Stimulated activated CD8-positive, alpha-beta memory T cell treated with anti-CD3 and anti-CD28 coated beads, Interleukin-12 subunit alpha, Interleukin-12 subunit beta, amount 100 ng/mL, for 1 hour (primary cell): ENCODE results near the gene CALN1.

Experiments used
- DNase-seq: peaks from one replicate; pipeline ENCODE4 v3.0.0-alpha.2; 2020; ENCODE audit warnings: low read depth

CALN1 gene

GRCh38 chr7:72325561-72325960 is 86.6 kb downstream of the CALN1 start:
- no peak for DNase-seq

GRCh38 chr7:72321637-72322036 is 90.5 kb downstream of the CALN1 start:
- no peak for DNase-seq

GRCh38 chr7:72321081-72321480 is 91.1 kb downstream of the CALN1 start:
- no peak for DNase-seq

- no peak for DNase-seq
These were observed 94.8 kb downstream of the CALN1 start for GRCh38 chr7:72317341-72317740.

- no peak for DNase-seq
These were observed 96.0 kb downstream of the CALN1 start for GRCh38 chr7:72316148-72316547.

DNA sequence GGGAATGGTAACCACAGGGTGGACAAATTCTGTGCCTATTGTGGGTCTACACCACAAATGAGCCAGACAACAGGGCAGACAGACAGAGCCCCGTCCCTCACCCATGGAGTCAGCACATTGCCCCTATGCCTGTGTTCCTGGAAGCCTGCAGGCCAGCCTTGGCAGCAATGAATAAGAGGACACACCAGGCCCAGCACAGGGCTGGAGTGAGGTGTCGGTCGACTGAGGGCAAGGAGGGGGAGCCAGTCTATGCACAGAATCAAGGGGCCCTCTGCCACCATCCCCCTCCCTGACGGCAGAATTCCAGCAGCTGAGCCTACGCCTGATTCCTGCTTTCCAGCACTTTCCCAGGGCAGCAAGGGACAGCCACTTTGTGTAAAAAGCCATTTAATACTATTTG is 98.2 kb downstream of the CALN1 start:
- DNase-seq: no peak

DNA sequence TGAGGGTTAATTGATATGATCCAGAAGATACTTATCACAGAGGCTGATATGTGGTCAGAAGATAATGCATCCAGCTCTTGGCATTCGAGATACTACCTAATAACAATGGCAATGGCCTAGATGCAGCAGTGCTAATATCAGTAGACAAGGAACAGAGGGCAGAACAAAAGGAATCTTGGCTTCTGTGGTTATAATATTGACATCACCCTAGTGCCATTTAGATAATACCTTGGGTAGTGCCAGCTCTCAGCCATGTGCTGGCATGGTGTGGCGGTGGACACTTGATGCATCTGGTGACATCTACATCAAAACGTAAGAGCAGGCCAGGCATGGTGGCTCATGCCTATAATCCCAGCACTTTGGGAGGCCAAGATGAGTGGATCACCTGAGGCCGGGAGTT is 101.8 kb downstream of the CALN1 start:
- no peak for DNase-seq

DNA sequence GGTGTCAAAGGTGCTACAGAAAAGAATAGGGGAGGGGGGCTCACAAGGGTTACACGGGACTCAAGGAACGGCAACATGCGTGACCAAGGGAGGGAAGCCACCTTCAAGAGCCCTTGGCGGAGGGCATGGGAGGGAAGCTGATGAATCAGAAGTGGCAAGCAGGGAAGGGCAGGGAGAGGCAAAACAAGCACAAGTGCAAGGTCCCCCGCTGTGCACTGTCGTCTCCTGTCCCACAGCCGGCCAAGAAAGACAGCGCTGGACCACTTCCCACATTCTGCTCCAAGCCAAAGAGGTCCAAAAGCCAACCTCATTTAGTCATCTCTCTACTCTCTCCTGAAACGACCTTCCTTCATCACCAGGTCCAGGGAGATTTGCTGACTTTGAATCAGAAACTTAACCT is 102.7 kb downstream of the CALN1 start:
- no peak for DNase-seq

- DNase-seq: no peak
These were observed 103.2 kb downstream of the CALN1 start for GRCh38 chr7:72308986-72309385.

GRCh38 chr7:72307566-72307965 is 104.6 kb downstream of the CALN1 start:
- no peak for DNase-seq

DNA sequence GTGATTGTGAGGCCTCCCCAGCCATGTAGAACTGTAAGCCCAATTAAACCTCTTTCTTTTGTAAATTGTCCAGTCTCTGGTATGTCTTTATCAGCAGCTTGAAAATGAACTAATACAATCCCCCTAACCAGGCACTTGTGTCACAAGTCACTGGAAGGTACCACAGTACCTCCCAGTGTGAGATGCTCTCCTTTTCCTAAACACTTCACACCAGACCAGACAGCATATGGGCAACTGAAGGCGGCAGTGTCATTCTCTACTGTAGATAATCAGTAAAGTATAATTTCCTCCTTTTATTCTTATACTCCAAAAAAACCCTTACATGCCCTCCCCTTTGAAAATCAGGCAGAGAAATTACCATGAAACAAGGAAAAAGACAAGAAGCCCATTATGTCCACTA is 113.2 kb downstream of the CALN1 start:
- DNase-seq: no peak

- DNase-seq: no peak
These were observed 114.0 kb downstream of the CALN1 start for GRCh38 chr7:72298091-72298490.

GRCh38 chr7:72297636-72298035 is 114.5 kb downstream of the CALN1 start:
- DNase-seq: no peak

DNA sequence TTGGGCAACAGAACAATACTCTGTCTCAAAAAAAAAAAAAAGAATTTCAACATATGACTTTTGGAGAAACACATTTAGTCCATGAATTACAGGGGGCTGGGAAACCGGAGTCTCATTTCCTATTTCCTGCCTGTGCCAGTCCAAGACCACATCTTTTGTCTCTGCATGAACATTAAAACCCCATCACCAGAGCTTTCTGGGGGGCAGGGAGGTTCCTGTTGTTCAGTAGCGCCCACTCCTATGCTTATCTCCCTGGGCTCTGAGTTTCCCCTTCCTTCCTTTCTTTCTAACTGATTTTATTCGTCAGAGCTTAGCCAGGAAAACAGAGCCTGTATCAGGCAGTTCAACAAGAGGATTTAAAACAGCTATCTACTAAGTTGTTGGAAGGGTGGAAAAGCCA is 119.3 kb downstream of the CALN1 start:
- no peak for DNase-seq

DNA sequence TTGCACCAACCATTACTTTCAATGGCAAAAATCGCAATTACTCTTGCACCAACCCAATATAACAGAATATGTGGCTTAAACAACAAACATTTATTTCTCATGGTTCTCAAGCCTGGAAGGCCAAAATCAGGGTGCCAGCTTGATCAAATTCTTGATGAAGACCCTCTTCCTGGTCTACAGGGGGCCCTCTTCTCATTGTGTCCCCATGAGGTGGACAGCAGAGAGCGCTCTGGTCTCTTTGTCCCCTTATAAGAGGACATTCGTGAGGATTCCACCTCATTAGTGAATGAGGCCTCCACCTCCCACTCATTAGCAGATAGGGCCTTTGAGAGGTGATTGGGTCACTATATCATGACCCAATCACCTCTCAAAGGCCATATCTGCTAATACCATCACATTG is 120.0 kb downstream of the CALN1 start:
- DNase-seq: no peak

DNA sequence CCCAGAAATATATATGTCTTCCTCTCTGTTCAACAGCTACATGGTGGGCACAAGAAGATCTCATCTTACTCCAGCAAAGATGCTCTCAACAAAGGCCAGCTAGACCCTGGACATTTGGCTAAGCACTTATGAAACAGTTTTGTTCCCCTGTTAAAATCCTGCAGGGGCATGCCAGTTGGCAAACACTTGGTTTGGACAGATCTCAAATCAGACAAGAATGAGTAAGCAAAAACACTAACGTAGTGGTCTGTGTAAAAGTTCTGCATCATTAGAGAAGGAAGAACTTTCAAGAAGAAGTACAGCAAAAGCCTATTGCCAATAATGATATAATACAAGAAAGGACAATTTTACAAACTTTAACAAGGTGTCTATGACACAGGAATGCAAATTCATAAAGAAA is 125.6 kb downstream of the CALN1 start:
- DNase-seq: no peak

DNA sequence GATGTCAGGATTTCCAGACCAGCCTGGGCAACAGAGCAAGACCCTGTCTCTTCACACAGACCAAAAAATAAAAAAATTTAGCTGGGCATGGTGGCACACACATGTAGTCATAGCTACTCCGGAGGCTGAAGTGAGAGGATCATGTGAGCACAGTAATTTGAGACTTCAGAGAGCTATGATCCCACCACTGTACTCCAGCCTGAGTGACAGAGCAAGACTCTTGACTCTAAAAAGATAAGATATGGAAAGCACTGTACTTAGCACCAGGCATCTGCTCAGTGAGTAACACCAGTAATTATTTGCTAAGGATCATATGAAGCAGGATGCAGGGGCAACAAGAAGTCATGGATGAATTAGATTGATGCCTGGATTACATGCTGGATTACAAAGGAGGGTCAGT is 128.8 kb downstream of the CALN1 start:
- DNase-seq: no peak

DNA sequence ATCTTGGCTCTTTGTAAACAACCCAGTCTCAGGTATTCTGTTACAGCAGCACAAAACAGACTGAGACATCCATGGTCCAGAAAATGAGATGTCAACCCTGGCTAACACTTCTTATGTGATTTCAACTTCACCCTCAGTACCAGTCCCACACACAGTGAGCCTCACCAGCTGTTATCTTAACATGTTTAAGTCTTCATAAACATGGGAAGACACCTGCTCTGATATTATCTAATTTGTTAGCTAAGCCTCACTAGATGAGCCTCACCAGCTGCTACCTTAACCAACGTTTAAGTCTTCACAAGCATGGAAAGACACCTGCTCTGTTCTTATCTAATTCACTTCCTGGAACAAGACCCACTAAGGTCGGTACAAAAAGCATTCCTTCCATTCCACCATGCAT is 130.8 kb downstream of the CALN1 start:
- no peak for DNase-seq

DNA sequence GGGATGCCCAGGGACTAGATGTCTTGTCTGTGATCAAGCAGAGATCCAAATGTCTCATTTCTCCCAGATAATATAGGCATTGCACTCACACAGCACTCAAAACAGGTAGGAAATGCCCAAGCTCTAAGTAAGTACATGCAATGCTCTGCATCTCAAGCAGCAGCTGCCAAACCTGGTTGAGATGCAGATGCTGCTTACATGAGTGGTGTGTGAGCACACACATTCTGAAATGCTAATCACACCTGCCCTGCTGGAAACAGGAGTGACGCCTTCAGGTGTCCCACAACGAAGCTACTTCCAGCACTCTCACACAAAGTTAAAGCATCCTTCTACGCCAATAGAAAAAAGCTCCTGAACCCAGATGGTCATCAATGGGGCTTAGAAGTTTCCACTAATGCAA is 132.9 kb downstream of the CALN1 start:
- no peak for DNase-seq

- DNase-seq: no peak
These were observed 133.6 kb downstream of the CALN1 start for GRCh38 chr7:72278550-72278949.

DNA sequence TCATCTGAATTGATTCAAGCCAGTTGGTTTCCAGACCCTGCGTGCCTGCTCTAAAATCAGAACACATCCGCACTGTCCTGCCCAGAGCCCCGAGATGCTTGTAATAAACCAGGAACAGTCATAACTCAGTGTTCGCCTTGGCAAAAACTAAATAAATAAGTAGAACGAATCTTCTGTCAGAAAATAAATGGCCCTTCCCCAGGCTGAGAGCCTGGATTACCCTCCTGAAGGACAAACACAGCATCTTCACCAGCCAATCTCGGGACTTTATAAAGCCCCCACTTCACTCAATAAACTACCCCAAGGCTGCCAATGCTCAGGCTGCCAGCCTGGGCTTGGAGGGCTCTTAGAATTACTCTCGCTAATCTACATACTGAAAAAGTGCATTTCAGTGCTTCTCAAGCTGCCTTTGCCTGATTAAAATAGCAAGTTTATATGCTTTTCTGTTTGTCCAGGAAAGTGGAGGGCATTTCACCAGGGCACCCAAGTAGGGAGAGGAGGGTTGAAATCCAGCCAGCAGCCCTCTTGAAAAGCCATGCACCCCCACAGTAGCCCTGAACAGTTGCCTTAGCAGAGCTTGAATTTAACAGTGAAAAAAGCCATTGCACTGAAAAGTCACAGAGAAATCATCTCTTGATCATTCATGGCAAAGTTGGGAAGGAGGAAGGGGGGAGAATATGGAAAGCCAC is 136.6 kb downstream of the CALN1 start:
- no peak for DNase-seq

DNA sequence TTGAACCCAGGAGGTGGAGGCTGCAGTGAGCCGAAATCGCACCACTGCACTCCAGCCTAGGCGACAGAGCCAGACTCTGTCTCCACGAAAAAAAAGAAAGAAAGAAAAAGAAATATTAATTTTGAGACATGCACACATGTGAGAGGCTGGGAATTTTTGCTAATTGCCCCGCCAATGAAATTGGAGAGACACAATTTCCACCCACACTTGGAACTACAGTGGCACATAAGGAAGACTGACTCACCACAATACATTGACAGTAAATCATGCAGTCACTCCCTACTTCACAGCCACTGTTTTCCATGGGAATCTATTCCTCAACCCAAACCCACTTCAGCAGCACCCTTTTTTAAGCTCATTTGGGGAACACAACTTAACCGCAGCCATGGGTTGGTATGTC is 139.7 kb downstream of the CALN1 start:
- DNase-seq: no peak

DNA sequence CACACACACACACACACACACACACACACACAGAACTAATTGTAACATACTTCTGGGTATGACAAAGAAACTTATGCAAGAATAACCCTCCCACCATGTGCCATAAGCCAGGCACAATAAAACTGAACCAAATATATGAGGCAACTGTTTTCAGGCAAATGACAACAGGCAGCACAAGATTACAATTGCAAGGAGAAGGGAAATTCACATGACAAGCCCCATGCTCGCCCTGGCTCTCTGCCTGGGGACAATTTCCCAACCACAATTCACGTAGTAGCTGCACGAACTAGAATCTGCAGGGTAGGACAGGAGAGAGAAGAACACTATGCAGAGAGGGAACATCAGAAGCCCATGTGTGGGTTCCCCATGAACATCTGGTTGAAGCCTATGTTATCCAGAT is 143.3 kb downstream of the CALN1 start:
- no peak for DNase-seq

- DNase-seq: no peak
These were observed 144.0 kb downstream of the CALN1 start for GRCh38 chr7:72268090-72268489.
